GM12875 (cell line): ENCODE measurements around the gene CHRNB2.

Experiments used
- H3K4me3 ChIP-seq: one replicate; pipeline ENCODE4 v1.5.1; 2011; ENCODE audit warnings: low read depth, low read length, control low read depth
- CTCF ChIP-seq: IDR thresholded peaks from 2 replicates; pipeline ENCODE4 v1.5.1; 2011; ENCODE audit warnings: low read depth, mild to moderate bottlenecking, control low read depth, inconsistent platforms, low read length, moderate library complexity, borderline replicate concordance; ENCODE audit not compliant: insufficient read depth

CHRNB2 gene

GRCh38 chr1:154556422-154556821 is 11.2 kb upstream of the CHRNB2 start:
- H3K4me3 ChIP-seq: peak overlapping the region; percentile 91

GRCh38 chr1:154557248-154557938 is 10.2 kb upstream of the CHRNB2 start:
- no peak for TF ChIP-seq CTCF
- H3K4me3 ChIP-seq: peak overlapping the region; percentile 91

More at GRCh38 chr1:154556422-154556821, 11.2 kb upstream of the CHRNB2 start:
- TF ChIP-seq CTCF: no peak

DNA sequence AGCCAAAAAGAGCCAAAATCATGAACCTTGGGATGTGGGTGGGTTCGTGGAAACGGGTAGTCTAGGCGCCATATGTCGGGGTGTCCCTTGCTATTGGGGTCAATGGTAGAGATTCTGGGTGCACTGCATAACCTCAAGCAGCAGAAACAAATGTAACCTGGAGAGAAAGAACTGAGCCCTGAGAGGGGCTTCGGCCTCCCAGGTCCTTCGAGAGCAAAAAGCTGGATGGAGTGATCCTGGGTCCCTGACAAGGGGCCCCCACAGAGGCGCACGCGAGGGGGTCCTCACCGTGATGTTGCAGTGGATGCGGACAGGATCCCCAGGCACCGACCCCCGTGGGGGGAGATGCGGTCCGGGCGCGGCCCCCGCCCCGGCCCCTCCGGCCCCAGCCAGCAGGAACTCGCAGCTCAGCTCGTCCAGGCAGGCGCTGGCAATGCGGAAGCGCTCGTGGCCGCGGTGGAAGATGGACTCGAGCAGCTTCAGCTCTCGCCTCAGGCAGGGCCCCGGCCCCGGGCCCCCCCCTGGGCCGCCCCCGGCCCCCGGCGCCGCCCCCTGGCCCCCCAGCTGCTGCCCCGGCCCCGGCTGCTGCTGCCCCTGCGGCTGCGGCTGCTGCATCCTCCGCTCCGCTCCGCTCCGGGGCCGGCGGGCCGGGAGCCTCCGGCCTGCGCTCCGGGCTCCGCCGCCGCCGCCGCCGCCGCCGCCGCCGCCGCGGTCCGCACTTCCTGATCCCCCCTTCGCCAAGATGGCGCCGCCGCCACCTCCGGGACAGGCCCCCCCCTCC is 9.4 kb upstream of the CHRNB2 start, which contains the start of gene UBE2Q1:
Gene UBE2Q1 (minus strand): TSS at position 724 of the 781 bp plus-strand sequence. CDS start 109 bp downstream, at position 615.
- TF ChIP-seq CTCF: no peak
- H3K4me3 ChIP-seq: peak within 1 kb of the TSS; percentile 91

- peak overlapping the region; percentile 61 for H3K4me3 ChIP-seq
- no peak for TF ChIP-seq CTCF
These were observed 8.7 kb upstream of the CHRNB2 start for GRCh38 chr1:154558720-154559465.

DNA sequence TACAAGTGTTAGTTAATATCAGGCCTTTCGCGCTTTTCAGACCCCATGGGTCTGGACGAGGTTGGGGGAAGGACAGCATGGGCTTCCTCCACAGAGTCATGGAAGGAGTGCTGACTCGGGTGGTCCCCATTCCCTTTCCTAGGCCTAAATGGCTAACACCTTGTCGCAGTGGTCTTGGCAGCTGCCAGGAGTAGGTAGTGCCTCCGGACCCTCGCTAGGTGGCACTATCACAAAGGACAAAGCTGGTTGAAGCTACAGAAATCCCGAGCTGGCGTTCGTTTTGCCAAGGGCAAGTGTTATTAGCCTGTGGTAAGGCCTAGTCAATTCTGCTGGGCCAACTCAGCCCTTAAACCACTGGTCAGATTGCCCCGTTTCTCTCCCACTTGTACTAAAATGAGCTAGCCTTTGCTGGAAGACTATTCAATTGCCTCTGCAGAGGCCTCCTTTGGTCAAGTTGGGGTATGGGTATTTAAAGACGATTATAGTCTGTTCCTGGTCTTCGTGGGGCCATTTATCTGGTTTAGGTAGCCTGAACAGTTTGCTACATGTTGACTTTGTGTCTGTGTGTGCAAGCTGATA is 8.0 kb upstream of the CHRNB2 start:
- peak overlapping the region; percentile 61 for H3K4me3 ChIP-seq
- TF ChIP-seq CTCF: peak; percentile 93

DNA sequence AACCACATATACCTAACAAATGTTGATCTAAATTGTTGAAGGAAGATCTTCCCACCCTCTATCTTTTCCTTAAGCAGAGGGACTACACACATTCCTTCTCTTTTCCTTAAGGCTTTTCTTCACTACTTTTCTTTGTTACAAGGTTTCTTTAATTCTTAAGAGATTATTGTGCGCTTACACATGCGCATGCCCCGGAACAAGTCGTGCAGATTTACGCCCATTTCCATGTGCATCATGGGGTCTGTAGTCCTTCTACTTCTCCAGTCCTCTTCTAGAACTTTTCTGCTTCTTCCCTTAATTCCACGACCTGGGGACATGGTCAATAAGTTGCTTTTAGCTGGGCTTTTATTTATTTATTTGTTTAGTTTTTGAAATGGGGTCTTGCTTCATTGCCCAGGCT is 1.7 kb upstream of the CHRNB2 start:
- H3K4me3 ChIP-seq: no peak overlapping the region
- TF ChIP-seq CTCF: no peak
